Progenitor cell of endocrine pancreas (in vitro differentiated cells): ENCODE results near the gene EPHB4. TPM values are rescaled to one million over a fixed set of nuclear protein-coding genes. Genes with fewer than 3 reads are reported as not detected.

ENCODE experiments used
- DNase-seq: peaks from one replicate; pipeline ENCODE4 v3.0.0; 2021; ENCODE audit warnings: low spot score; ENCODE audit not compliant: unreplicated experiment
- H3K27ac Mint-ChIP-seq: 2 replicates; pipeline ENCODE4 v1.8.0; 2021; ENCODE audit warnings: mild to moderate bottlenecking, moderate library complexity, mixed read lengths
- H3K27me3 Mint-ChIP-seq: 2 replicates; pipeline ENCODE4 v1.8.0; 2021; ENCODE audit warnings: mixed read lengths
- H3K36me3 Mint-ChIP-seq: 2 replicates; pipeline ENCODE4 v1.8.0; 2022; ENCODE audit warnings: mixed read lengths; ENCODE audit not compliant: insufficient read depth
- H3K4me1 Mint-ChIP-seq: 2 replicates; pipeline ENCODE4 v1.8.0; 2021; ENCODE audit warnings: low read depth, mixed read lengths
- H3K4me3 Mint-ChIP-seq: 2 replicates; pipeline ENCODE4 v1.8.0; 2021; ENCODE audit warnings: low read depth, mild to moderate bottlenecking, moderate library complexity, mixed read lengths
- H3K9me3 Mint-ChIP-seq: 2 replicates; pipeline ENCODE4 v1.8.0; 2021; ENCODE audit warnings: low read depth, mixed read lengths
- CTCF ChIP-seq: fragments of 200-600 bp; sonication (generic); IDR thresholded peaks from one replicate; pipeline ENCODE4 v1.5.0; 2021; ENCODE audit warnings: antibody characterized with exemption, mild to moderate bottlenecking; ENCODE audit not compliant: unreplicated experiment
- total RNA-seq: library from RNA; stranded (reverse); gene quantifications from 2 replicates; pipeline ENCODE4 v1.2.1, GENCODE V29; 2021

Gene EPHB4
- total RNA-seq, 1 donor from 2014 or later: 164 TPM

DNA sequence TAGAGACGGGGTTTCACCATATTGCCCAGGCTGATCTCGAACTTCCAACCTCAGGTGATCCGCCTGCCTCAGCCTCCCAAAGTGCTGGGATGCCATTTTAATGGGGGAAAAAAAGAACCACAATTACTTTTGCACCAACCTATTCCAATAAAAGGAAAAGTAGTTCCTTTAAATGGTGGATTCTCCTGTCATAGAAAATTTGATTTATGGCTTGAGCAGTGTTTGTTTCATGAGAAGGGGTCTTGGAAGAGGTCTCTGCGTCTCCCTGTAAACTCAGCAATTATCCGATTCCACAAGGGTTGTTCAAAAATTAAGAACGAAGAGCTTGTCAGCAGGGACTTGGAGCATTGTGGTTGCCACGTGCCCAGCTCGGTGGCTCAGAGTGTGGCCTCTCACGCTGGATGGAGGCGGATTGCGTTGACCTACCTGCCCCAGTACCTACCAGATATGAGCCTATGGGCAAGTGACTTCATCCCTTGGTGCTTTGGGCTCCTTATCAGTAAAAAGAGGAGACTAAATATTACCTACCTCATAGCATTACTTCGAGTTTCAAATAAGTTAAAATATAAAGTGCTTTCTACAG is 37.0 kb upstream of the EPHB4 start:
- Mint-ChIP-seq H3K27ac (peak overlapping the region; percentile 45), H3K27me3 (no peaks in the 10 kb centered on the region), H3K4me1 (peaks cover 7% of the 10 kb centered on the region), H3K4me3 (no peak overlapping the region), H3K9me3 (no peaks in the 10 kb centered on the region), H3K36me3 (peaks cover 14% of the 10 kb centered on the region)
- no peak for TF ChIP-seq CTCF
- DNase-seq: no peak

DNA sequence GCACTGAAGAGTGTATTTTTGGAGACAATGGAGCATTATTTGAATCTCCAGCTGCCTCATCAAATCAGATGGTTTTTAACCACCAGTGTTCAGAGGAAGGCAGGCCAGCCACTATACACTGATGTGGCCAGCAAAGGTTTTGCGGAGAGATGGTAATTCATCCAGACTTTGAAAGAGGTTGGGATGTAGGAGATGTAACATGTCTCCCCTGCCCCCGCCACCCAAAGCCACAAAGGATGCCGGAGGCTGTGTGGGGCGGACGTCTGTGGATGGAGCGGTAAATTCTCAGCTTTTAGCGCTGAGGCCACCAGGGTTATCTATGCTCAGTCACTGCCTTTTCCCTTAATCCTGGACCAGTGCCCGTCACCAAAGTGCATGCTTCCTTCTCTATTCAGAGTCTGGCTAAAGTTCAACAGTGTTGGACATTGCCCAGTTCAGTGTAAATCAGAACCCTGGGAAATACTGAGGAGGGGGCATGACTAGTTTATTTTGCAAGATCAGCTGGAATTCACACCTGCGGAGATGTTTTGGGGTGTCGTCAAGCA is 36.2 kb upstream of the EPHB4 start:
- Mint-ChIP-seq H3K9me3 (no peaks in the 10 kb centered on the region), H3K27ac (no peak overlapping the region), H3K27me3 (no peaks in the 10 kb centered on the region), H3K4me3 (no peak overlapping the region), H3K36me3 (peaks cover 14% of the 10 kb centered on the region), H3K4me1 (peaks cover 7% of the 10 kb centered on the region)
- TF ChIP-seq CTCF: no peak
- no peak for DNase-seq

GRCh38 chr7:100861616-100861985 is 34.3 kb upstream of the EPHB4 start:
- H3K4me3 Mint-ChIP-seq: no peak overlapping the region
- DNase-seq: no peak
- TF ChIP-seq CTCF: no peak
- H3K36me3 Mint-ChIP-seq: peaks cover 14% of the 10 kb centered on the region
- H3K27ac Mint-ChIP-seq: no peak overlapping the region
- H3K9me3 Mint-ChIP-seq: no peaks in the 10 kb centered on the region
- H3K27me3 Mint-ChIP-seq: no peaks in the 10 kb centered on the region
- H3K4me1 Mint-ChIP-seq: no peaks in the 10 kb centered on the region

DNA sequence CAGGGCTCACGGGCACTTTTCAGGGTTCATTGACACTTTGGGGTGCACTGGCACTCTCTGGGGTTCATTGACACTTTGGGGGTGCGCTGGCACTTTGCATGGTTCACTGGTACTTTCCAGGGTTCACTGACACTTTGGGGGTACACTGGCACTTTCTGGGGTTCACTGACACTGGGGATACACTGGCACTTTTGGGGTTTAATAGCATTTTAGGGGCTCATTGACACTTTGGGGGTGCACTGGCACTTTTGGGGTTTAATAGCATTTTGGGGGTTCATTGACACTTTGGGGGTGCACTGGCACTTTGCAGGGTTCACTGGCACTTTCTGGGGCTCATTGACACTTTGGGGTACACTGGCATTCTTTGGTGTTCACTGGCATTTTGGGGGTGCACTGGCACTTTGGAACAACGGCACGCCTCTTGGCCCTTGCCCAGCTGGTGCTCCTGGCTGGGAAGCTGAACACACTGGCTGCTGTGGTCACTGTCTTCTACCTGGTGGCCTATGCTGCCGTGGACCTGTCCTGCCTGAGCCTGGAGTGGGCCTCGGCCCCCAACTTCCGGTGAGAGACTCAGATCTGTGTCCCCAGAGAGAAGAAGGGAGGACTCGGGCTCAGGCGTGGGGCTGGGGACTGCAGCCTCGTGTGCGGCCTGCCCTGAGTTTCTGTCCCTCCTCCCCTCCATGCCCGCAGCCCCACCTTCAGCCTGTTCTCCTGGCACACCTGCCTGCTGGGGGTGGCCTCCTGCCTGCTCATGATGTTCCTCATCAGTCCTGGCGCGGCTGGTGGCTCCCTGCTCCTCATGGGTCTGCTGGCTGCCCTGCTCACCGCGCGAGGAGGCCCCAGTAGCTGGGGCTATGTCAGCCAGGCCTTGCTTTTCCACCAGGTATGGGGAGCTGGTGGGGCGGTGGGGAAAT is 33.6 kb upstream of the EPHB4 start:
- Mint-ChIP-seq H3K36me3 (peaks cover 14% of the 10 kb centered on the region), H3K4me3 (no peak overlapping the region), H3K27me3 (no peaks in the 10 kb centered on the region), H3K9me3 (no peaks in the 10 kb centered on the region), H3K27ac (no peak overlapping the region), H3K4me1 (no peaks in the 10 kb centered on the region)
- no peak for DNase-seq
- TF ChIP-seq CTCF: no peak

GRCh38 chr7:100859856-100860255 is 32.5 kb upstream of the EPHB4 start:
- Mint-ChIP-seq H3K9me3 (no peaks in the 10 kb centered on the region), H3K27ac (no peak overlapping the region), H3K4me3 (no peak overlapping the region), H3K36me3 (peaks cover 16% of the 10 kb centered on the region), H3K27me3 (no peaks in the 10 kb centered on the region), H3K4me1 (no peaks in the 10 kb centered on the region)
- no peak for TF ChIP-seq CTCF
- no peak for DNase-seq
